IPS-20b (cell line): ENCODE results near the gene RBM34.
A peak's percentile ranks its signal among the peaks of the same experiment; 100 is the strongest.
"Not testable (repeated sequence)": the region's sequence is repeated elsewhere in the genome, so short reads cannot be mapped to it uniquely, and the experiment has no call there.

Source experiments
- H3K27ac ChIP-seq: one replicate; pipeline ENCODE4 v1.5.1; 2013; ENCODE audit warnings: low read length
- H3K27me3 ChIP-seq: 2 replicates; pipeline ENCODE4 v1.6.1; 2013; ENCODE audit warnings: mild to moderate bottlenecking, low read length, inconsistent platforms; ENCODE audit not compliant: insufficient read depth
- H3K36me3 ChIP-seq: 2 replicates; pipeline ENCODE4 v1.6.1; 2013; ENCODE audit warnings: low read depth, mild to moderate bottlenecking, inconsistent platforms, low read length, moderate library complexity; ENCODE audit not compliant: insufficient read depth
- H3K4me1 ChIP-seq: 2 replicates; pipeline ENCODE4 v1.6.1; 2013; ENCODE audit warnings: mild to moderate bottlenecking, control low read depth, inconsistent platforms, low read length, moderate library complexity; ENCODE audit not compliant: insufficient read depth
- H3K4me3 ChIP-seq: 2 replicates; pipeline ENCODE4 v1.5.1; 2013; ENCODE audit warnings: mild to moderate bottlenecking, low read length, inconsistent platforms
- H3K9ac ChIP-seq: 2 replicates; pipeline ENCODE4 v1.6.1; 2013; ENCODE audit warnings: low read depth, mild to moderate bottlenecking, inconsistent platforms, low read length, moderate library complexity
- H3K9me3 ChIP-seq: 2 replicates; pipeline ENCODE4 v1.6.1; 2013; ENCODE audit warnings: mild to moderate bottlenecking, low read depth, low read length, inconsistent platforms; ENCODE audit not compliant: insufficient read depth

The RBM34 gene

DNA sequence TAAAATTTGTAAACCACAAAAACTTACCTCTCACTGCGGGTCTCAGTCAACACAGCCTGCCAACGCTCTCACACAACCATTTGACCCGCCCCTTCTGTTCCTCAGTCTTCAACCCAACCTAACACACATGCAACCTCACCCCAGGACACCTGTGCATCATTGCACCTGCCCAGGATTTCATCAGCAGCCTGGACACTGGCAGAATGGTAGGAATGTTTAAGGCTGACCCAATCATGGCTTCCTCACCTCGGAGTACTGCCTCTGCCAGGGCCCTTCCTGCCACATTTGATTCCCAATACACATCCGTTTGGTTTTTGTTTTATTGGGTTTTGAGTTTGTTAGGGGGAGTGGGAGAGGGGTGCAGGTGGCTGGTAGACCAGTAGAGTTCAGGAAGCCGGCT lies 73.1 kb downstream of the RBM34 start:
- H3K27ac ChIP-seq = peak overlapping the region; percentile 14

DNA sequence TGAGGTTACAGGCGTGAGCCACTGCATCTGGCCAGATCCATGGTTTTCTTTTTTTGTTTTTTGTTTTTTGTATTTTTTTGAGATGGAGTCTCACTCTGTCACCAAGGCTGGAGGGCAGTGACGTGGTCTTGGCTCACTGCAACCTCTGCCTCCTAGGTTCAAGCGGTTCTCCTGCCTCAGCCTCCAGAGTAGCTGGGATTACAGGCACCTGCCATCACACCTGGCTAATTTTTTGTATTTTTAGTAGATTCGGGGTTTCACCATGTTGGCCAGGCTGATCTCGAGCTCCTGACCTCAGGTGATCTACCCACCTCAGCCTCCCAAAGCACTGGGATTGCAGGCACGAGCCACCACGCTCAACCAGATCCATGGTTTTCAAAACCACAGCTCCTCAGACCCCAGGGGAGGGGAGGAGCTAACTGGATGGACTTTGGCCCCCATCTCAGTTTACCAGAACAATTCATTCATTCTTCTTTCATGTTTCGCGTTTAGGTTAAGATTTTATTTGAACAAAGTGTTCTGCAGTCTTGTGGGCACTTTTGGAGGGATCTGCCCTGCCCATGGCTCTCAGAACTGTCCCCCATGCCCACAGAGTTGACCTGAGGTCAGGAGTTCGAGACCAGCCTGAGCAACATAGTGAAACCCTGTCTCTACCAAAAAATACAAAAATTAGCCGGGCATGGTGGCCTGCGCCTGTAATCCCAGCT lies 75.5 kb downstream of the RBM34 start:
- H3K27me3 ChIP-seq, H3K9me3 ChIP-seq, H3K36me3 ChIP-seq, H3K27ac ChIP-seq, H3K4me3 ChIP-seq, H3K9ac ChIP-seq, H3K4me1 ChIP-seq: not testable (repeated sequence)

More for the DNA sequence above, 73.1 kb downstream of the RBM34 start:
- Histone ChIP-seq H3K9me3 (no peaks in the 10 kb centered on the region), H3K9ac (no peak overlapping the region), H3K4me3 (no peak overlapping the region), H3K27me3 (no peaks in the 10 kb centered on the region), H3K4me1 (peaks cover 16% of the 10 kb centered on the region), H3K36me3 (no peaks in the 10 kb centered on the region)
